Peyer's patch (tissue), 4 donors: ENCODE data around the gene BACH2.

ENCODE experiments used
- POLR2A ChIP-seq, 2 donors: fragments of 450-650 bp; IDR thresholded peaks; one replicate each; pipeline ENCODE4 v1.5.1; 2017; ENCODE audit warnings: antibody characterized with exemption in 2 of 2, mild to moderate bottlenecking in 2 of 2, moderate library complexity in 2 of 2
- TF ChIP-seq, protein P1 (sequence below), 6 experiments: fragments of 450-650 bp in 4 of 6; fragments of 200-600 bp in 2 of 6; sonication (generic) in 1 of 6; IDR thresholded peaks; one replicate each; pipeline ENCODE4 v1.5.1; 2017 to 2019; ENCODE audit warnings: antibody characterized with exemption in 6 of 6, mild to moderate bottlenecking in 3 of 6, moderate library complexity in 1 of 6

DNA sequence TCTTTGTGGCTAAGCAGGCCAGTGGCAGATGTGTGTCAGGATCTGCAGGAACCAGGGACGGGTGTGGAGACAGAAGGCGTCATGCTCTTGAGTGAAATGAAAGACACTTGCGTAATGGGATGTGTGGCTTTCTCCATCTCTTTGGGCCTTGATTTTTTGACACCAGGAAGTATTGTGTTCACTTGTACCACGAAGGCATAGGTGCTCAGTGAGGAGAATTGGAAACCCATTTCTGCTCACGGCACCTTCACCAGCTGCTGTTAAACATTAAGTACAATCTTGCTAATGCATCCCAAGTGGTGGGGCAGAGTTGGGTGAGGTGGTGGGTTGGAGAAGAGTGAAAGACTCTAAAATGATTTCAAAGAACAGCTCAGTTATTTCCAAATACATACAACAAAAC is 372.4 kb downstream of the BACH2 start:
- no peak for TF ChIP-seq POLR2A (IDR thresholded peaks at IDR 0.05)
- TF ChIP-seq, protein P1, sequence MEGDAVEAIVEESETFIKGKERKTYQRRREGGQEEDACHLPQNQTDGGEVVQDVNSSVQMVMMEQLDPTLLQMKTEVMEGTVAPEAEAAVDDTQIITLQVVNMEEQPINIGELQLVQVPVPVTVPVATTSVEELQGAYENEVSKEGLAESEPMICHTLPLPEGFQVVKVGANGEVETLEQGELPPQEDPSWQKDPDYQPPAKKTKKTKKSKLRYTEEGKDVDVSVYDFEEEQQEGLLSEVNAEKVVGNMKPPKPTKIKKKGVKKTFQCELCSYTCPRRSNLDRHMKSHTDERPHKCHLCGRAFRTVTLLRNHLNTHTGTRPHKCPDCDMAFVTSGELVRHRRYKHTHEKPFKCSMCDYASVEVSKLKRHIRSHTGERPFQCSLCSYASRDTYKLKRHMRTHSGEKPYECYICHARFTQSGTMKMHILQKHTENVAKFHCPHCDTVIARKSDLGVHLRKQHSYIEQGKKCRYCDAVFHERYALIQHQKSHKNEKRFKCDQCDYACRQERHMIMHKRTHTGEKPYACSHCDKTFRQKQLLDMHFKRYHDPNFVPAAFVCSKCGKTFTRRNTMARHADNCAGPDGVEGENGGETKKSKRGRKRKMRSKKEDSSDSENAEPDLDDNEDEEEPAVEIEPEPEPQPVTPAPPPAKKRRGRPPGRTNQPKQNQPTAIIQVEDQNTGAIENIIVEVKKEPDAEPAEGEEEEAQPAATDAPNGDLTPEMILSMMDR (IDR thresholded peaks at IDR 0.05), result no peak
